HL-60/S4 treated with phorbol 12-myristate 13-acetate at 8.2 ng/mL for 4 days and 3 days (cell line): ENCODE measurements around the gene SURF2.

ENCODE experiments used
- in situ Hi-C: fragments of 300-500 bp; cut with MboI; formaldehyde crosslinking; loops from 2 replicates; pipeline ENCODE4 v1.15.0; 2022; ENCODE audit warnings: low sequenced_read_pairs

Gene SURF2

DNA sequence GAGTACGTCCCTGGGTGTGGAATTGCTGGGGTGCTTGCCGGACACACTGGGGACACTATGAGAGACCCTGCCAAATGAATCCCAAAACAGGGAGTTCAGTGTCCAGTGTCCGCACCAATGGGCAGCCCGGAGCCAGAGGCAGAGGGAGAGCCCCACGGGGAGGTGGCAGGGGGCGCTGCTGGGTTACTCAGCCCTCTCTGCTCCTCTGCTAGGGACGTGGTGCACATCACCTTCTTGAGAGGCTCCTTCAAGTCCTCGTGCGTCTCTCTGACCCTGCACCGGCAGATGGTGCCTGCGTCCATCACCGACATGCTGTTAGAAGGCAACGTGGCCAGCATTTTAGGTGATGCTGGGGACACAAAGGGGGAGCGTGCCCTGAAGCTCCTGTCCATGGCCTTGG, 40.6 kb downstream of the SURF2 start:
- in situ Hi-C loops: no loop called here

DNA sequence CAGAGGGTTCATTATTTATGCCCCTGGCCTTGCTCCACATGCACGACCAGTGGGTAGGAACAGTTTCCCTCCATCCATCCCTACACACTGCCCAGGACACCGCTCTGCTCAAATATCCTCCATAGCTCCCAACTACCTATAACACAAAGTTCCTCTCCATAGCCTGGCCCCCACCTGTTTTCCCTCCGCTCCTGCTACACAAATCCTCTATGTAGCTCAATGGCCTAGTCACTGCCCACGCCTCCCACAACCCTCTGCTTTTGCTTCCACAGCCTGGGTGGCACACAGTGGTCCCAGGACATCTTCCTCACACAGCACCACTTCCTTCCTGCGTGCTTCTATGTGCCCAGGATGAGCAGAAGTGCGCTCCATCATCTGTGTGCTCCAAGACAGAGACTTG, 41.0 kb downstream of the SURF2 start:
- in situ Hi-C loops: no loop called here

DNA sequence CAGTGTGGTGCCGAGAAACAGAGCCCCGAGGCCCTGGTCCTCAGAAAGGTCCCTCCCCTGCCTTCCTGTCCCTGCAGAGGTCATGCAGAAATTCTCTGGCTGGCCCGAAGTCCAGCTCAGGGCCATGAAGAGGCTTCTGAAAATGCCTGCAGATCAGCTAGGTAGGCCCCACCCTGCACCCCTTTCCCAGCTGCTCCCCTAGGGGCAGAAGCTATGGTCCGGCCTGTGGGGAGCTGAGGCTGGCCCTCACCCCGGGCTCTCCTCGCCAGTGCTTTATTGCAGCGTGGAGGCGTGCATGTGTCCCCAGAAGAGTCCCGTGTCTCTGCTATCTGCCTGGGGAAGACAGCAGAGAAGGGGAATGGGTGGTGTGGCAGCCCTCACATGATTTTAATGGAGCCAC, 41.5 kb downstream of the SURF2 start:
- in situ Hi-C loops: no loop called here

DNA sequence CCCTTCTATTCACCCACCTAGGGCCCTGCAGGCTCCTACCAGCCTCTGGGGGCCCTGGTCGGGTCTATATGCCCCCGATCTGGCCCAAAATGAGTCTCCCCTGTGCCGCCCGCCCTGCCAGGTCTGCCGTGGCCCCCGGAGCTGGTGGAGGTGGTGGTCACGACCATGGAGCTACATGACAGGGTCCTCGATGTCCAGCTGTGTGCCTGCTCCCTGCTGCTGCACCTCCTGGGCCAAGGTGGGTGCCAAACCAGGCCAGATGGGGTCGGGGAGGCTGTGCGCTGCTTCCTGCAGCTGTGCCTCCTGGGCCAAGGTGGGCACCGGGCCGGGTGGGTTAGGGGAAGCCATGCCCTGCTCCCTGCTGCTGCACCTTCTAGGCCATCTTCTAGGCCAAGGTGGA, 43.9 kb downstream of the SURF2 start:
- in situ Hi-C loops: no loop called here

DNA sequence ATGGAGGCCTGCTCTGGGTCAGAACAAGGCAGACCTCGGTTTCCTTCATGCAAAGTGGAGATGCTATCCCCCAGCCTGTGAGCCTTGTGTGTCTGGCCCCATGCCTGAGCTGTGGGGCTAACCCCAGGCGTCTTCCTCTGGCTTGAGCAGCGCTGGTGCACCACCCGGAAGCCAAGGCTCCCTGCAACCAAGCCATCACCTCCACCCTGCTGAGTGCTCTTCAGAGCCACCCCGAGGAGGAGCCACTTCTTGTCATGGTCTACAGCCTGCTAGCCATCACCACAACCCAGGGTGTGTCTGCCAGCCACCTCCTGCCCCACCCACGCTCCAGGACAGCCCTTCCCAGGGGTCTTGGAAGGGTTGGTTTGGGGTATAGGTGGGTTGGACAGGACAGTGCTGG, 45.2 kb downstream of the SURF2 start:
- in situ Hi-C loops: no loop called here

DNA sequence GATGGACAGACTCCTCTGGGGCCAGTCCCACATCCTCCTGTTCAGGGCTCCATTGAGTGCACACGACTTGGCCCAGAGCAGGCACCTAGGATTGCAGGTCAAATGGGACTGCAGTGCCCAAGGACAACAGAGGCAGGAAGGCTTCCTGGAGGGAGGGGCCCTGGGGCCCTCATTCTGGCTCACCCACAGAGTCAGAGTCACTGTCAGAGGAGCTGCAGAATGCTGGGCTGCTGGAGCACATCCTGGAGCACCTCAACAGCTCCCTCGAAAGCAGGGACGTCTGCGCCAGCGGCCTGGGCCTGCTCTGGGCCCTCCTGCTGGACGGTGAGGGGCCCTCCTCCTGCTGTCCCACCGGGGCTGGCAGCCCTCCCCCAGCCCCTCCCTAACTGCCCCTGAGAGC, 46.3 kb downstream of the SURF2 start:
- in situ Hi-C loops: no loop called here

DNA sequence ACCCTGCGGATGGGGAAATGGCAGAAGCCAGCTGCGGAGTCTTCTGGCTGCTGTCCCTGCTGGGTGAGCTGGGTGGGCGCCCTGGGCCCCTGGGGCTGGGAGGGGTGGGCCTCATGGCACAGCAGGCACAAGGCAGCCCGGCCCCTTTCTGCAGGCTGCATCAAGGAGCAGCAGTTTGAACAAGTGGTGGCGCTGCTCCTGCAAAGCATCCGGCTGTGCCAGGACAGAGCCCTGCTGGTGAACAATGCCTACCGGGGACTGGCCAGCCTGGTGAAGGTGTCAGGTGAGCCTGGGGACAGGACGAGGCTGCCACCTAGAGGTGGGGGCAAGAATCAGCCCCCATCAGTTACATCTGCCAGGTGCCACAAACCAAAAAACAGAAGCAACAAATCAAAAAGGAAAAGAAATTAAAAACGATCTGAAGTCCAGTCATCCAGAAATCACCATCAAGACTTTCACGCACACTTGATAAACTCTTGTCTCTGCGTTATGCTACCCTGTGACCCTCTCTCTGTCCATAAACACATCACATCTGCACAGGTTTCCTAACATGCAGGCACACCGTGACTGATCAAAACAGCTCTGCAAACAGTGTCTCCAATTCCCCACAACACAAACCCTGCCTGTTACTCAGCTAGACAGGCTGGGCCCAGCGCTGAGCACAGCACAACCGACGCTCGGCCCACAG, 47.6 kb downstream of the SURF2 start:
- in situ Hi-C loops: no loop called here

DNA sequence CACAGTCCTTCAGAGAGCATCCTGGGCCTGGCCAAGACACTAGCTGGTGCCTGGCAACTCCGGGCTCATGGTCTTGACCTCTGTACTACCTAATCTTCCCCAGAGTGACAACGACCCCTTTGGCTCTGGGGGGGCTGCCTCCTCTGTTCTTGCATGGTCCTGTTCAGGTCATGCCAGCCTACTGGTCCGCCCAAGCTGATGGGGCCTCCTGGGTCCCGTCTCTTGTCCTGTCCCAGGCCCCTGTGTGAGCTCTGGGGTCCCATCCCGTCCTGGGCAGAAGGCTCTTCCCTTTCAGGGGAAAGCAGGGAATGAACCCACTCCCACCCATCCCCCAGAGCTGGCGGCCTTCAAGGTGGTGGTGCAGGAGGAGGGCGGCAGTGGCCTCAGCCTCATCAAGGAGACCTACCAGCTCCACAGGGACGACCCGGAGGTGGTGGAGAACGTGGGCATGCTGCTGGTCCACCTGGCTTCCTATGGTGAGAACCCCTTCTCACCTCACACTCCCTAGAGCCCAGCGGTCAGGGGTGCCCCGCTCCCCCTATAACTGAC, 48.2 kb downstream of the SURF2 start:
- in situ Hi-C loops: no loop called here

DNA sequence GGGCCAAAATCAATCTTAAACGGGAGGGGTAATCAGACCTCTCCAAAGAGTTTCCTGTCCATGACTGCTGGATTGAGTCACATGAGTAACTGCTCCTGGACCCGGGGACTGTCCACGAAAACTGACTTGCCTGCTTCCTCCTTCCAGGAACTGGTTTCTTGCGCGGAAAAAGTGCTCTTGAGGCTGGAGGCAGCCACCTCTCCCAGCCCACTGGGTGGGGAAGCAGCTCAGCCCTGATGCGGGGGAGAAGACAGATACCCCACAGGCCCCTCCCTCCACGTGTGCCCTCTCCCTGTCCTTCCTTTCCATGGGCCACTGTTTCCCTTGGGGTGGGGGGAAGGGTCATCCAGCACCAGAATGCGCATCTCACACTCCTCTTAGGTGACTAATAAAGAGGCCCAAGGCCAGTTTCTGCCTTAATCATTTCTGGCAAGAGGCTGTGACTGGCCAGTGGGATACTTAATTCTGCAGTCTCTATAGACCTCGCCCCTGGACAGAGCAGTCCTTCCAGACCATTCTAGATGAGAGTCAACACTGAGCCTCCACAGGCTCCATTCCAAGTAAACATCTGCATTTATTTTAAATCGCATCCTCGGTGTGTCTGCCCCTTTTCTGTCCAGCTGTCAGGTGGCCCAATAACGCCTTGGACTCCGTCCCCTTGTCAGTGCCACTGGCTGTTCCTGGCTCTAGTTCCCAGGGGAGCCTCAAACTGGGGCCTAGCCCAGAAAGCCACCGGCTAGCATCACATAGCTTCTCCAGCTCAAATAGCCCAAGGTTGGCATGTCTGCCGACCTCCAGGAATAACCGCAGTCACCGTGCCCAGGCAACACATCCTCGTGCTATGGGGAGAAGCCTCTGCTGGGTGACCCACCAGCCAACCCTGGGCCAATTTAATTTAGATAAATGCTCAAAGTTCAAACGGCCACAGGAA, 49.4 kb downstream of the SURF2 start:
- in situ Hi-C loops: no loop called here

DNA sequence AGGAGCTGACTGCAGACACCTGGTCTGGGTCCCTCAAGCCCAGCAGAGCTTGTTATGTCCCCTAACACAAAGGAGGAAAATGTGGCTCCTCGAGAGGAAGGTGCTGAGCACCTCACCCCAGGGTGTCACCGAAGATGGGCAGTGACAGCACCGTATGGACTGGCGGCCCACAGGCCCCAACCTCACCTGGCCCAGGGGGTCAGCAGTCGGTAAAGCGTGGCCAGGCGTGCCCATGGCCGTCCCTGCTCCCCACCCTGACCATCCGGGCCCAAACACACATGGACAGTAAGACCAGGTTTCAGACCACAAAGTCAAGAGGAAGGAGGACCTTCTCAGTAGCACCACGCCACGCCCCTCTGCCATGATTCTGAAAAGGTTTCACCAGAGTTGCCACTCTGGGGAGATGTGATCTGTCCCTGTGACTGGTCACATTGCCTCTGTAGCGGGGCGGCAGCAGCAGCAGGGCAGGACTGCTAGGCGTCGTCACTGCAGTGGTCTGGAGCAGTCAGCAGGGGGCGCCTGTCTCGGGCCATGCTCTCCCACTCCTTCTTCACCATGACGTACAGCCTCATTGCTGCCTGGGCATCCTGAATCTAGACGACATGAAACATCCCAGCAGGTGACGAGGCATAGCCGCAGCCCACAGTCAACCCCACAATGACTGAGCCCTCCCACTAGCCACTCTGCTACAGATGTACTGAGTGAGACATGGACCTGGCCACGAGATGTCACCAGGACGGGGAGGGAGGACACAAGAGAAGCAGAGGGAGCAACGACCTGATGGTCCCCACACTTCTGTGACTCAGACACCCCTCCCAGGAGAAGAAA, 50.3 kb downstream of the SURF2 start:
- in situ Hi-C loops: no loop called here

DNA sequence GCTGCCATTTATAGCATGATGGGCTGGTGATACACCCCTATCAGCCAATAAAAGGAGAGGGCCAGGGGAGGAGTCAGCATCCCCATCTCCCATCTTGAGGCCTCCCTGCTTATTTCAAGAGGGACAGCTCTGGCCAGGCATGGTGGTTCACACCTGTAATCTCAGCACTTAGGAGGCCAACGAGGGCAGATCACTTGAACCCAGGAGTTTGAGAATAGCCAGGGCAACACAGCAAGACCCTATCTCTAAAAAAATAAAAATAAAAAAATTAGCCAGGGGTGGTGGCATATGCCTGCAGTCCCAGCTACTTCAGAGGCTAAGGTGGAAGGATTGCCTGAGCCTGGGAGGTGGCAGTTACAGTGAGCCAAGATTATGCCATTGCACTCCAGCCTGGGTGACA, 51.7 kb downstream of the SURF2 start:
- in situ Hi-C loops: no loop called here
